ENCODE data around the gene IGSF3. TPM values are rescaled to one million over a fixed set of nuclear protein-coding genes. Genes with fewer than 3 reads are reported as not detected.
"Not testable (repeated sequence)": the region's sequence is repeated elsewhere in the genome, so short reads cannot be mapped to it uniquely, and the experiment has no call there.

IGSF3 gene
- total and polyA plus RNA-seq, 2 donors from 2014 or later: 12.0 to 38.8 TPM

- intact Hi-C loops (cut with DNase I): no loop called here
- no peak for TF ChIP-seq CTCF (IDR thresholded peaks at IDR 0.05; ENCODE audit: borderline replicate concordance, extremely low read depth, insufficient read depth)
- DNase-seq (no peak), FAIRE-seq (no peak)
- Histone ChIP-seq H3K27me3 (ENCODE audit: control insufficient read depth, insufficient read depth, low read length) (no peaks in the 10 kb centered on the region), H3K36me3 (ENCODE audit: control insufficient read depth in 2 of 3, insufficient read depth in 3 of 3, low read length in 3 of 3) (no peaks in the 10 kb centered on the region), H3K4me1 (ENCODE audit: control insufficient read depth in 2 of 3, insufficient read depth in 2 of 3, low read depth in 1 of 3, low read length in 3 of 3) (no peaks in the 10 kb centered on the region), H3K9ac (ENCODE audit: low read length in 3 of 3) (no peak overlapping the region), H3K27ac (ENCODE audit: low read depth in 2 of 2, low read length in 2 of 2) (no peak overlapping the region), H3K9me3 (ENCODE audit: control insufficient read depth in 2 of 3, insufficient read depth in 1 of 3, low read length in 3 of 3) (no peaks in the 10 kb centered on the region), H3K4me3 (ENCODE audit: low read length in 3 of 3) (no peak overlapping the region)
Measured at GRCh38 chr1:116654351-116654750, 13.2 kb downstream of the IGSF3 start.

- H3K27me3 ChIP-seq (ENCODE audit: control insufficient read depth, insufficient read depth, low read length); intact Hi-C loops (cut with DNase I); H3K9ac ChIP-seq (ENCODE audit: low read length in 3 of 3); H3K27ac ChIP-seq (ENCODE audit: low read depth in 2 of 2, low read length in 2 of 2); H3K4me3 ChIP-seq (ENCODE audit: low read length in 3 of 3); H3K36me3 ChIP-seq (ENCODE audit: control insufficient read depth in 2 of 3, insufficient read depth in 3 of 3, low read length in 3 of 3); DNase-seq; H3K9me3 ChIP-seq (ENCODE audit: control insufficient read depth in 2 of 3, insufficient read depth in 1 of 3, low read length in 3 of 3); H3K4me1 ChIP-seq (ENCODE audit: control insufficient read depth in 2 of 3, insufficient read depth in 2 of 3, low read depth in 1 of 3, low read length in 3 of 3); FAIRE-seq: not testable (repeated sequence)
Measured at GRCh38 chr1:116652598-116652997, 14.9 kb downstream of the IGSF3 start.

- intact Hi-C loops (cut with DNase I); FAIRE-seq; H3K27me3 ChIP-seq (ENCODE audit: control insufficient read depth, insufficient read depth, low read length); H3K27ac ChIP-seq (ENCODE audit: low read depth in 2 of 2, low read length in 2 of 2); H3K9me3 ChIP-seq (ENCODE audit: control insufficient read depth in 2 of 3, insufficient read depth in 1 of 3, low read length in 3 of 3); DNase-seq; H3K4me3 ChIP-seq (ENCODE audit: low read length in 3 of 3); H3K9ac ChIP-seq (ENCODE audit: low read length in 3 of 3); H3K36me3 ChIP-seq (ENCODE audit: control insufficient read depth in 2 of 3, insufficient read depth in 3 of 3, low read length in 3 of 3): not testable (repeated sequence)
- peaks cover 0 to 14% (median 0%) of the 10 kb centered on the region in 3 donors for H3K4me1 ChIP-seq (ENCODE audit: control insufficient read depth in 2 of 3, insufficient read depth in 2 of 3, low read depth in 1 of 3, low read length in 3 of 3)
Measured at GRCh38 chr1:116650781-116651180, 16.8 kb downstream of the IGSF3 start.

- DNase-seq; H3K9me3 ChIP-seq (ENCODE audit: control insufficient read depth in 2 of 3, insufficient read depth in 1 of 3, low read length in 3 of 3); intact Hi-C loops (cut with DNase I); H3K36me3 ChIP-seq (ENCODE audit: control insufficient read depth in 2 of 3, insufficient read depth in 3 of 3, low read length in 3 of 3); FAIRE-seq; H3K27me3 ChIP-seq (ENCODE audit: control insufficient read depth, insufficient read depth, low read length); H3K9ac ChIP-seq (ENCODE audit: low read length in 3 of 3); H3K27ac ChIP-seq (ENCODE audit: low read depth in 2 of 2, low read length in 2 of 2); H3K4me3 ChIP-seq (ENCODE audit: low read length in 3 of 3): not testable (repeated sequence)
- peaks cover 0 to 14% (median 0%) of the 10 kb centered on the region in 3 donors for H3K4me1 ChIP-seq (ENCODE audit: control insufficient read depth in 2 of 3, insufficient read depth in 2 of 3, low read depth in 1 of 3, low read length in 3 of 3)
Measured at GRCh38 chr1:116649041-116649440, 18.5 kb downstream of the IGSF3 start.

GRCh38 chr1:116648325-116648724 is 19.2 kb downstream of the IGSF3 start:
- H3K9ac ChIP-seq (ENCODE audit: low read length in 3 of 3); FAIRE-seq; H3K4me3 ChIP-seq (ENCODE audit: low read length in 3 of 3); H3K36me3 ChIP-seq (ENCODE audit: control insufficient read depth in 2 of 3, insufficient read depth in 3 of 3, low read length in 3 of 3); H3K27ac ChIP-seq (ENCODE audit: low read depth in 2 of 2, low read length in 2 of 2); intact Hi-C loops (cut with DNase I); H3K27me3 ChIP-seq (ENCODE audit: control insufficient read depth, insufficient read depth, low read length); H3K9me3 ChIP-seq (ENCODE audit: control insufficient read depth in 2 of 3, insufficient read depth in 1 of 3, low read length in 3 of 3): not testable (repeated sequence)
- peak in 3 of 5 donors; percentile 48 to 52 (median 50) for DNase-seq
- peaks cover 0 to 18% (median 0%) of the 10 kb centered on the region in 3 donors for H3K4me1 ChIP-seq (ENCODE audit: control insufficient read depth in 2 of 3, insufficient read depth in 2 of 3, low read depth in 1 of 3, low read length in 3 of 3)

GRCh38 chr1:116647186-116647585 is 20.3 kb downstream of the IGSF3 start:
- H3K27me3 ChIP-seq (ENCODE audit: control insufficient read depth, insufficient read depth, low read length); FAIRE-seq; H3K4me3 ChIP-seq (ENCODE audit: low read length in 3 of 3); H3K27ac ChIP-seq (ENCODE audit: low read depth in 2 of 2, low read length in 2 of 2); H3K9me3 ChIP-seq (ENCODE audit: control insufficient read depth in 2 of 3, insufficient read depth in 1 of 3, low read length in 3 of 3); H3K36me3 ChIP-seq (ENCODE audit: control insufficient read depth in 2 of 3, insufficient read depth in 3 of 3, low read length in 3 of 3); H3K9ac ChIP-seq (ENCODE audit: low read length in 3 of 3); DNase-seq; intact Hi-C loops (cut with DNase I): not testable (repeated sequence)
- peaks cover 0 to 19% (median 0%) of the 10 kb centered on the region in 3 donors for H3K4me1 ChIP-seq (ENCODE audit: control insufficient read depth in 2 of 3, insufficient read depth in 2 of 3, low read depth in 1 of 3, low read length in 3 of 3)

GRCh38 chr1:116646673-116647170 is 20.8 kb downstream of the IGSF3 start:
- Histone ChIP-seq H3K27ac (ENCODE audit: low read depth in 2 of 2, low read length in 2 of 2) (peak overlapping the region in 1 of 2 donors; percentile 37), H3K4me1 (ENCODE audit: control insufficient read depth in 2 of 3, insufficient read depth in 2 of 3, low read depth in 1 of 3, low read length in 3 of 3) (peaks cover 0 to 19% (median 0%) of the 10 kb centered on the region in 3 donors)
- H3K9ac ChIP-seq (ENCODE audit: low read length in 3 of 3); H3K36me3 ChIP-seq (ENCODE audit: control insufficient read depth in 2 of 3, insufficient read depth in 3 of 3, low read length in 3 of 3); H3K4me3 ChIP-seq (ENCODE audit: low read length in 3 of 3); FAIRE-seq; H3K27me3 ChIP-seq (ENCODE audit: control insufficient read depth, insufficient read depth, low read length); H3K9me3 ChIP-seq (ENCODE audit: control insufficient read depth in 2 of 3, insufficient read depth in 1 of 3, low read length in 3 of 3); intact Hi-C loops (cut with DNase I): not testable (repeated sequence)
- peak; percentile 61 to 77 (median 71) for DNase-seq

Data from kidney (tissue), 14 donors.